Pancreas (tissue), 10 donors: ENCODE measurements around the gene ITGAD. TPM values are rescaled to one million over a fixed set of nuclear protein-coding genes. Genes with fewer than 3 reads are reported as not detected.

Source experiments
- ATAC-seq, 4 donors: fragments of 200-7000 bp; cut with Tn5 transposase; one replicate each; pipeline versions ENCODE4 v1.8.0 to v1.9.1; 2020; ENCODE audit warnings: mild to moderate bottlenecking in 4 of 4, moderate library complexity in 4 of 4
- DNase-seq, 6 donors: peaks; one replicate each; pipeline ENCODE4 v3.0.0-alpha.2; 2020
- FAIRE-seq: peaks from 2 replicates; lab custom pipeline; 2012; peaks lifted over from hg19 to GRCh38; lab: Jason Lieb, UNC
- H3K27ac ChIP-seq, 4 donors: fragments of 200-600 bp; sonication (generic); 1 replicate in 3 of 4; 2 replicates in 1 of 4; pipeline versions ENCODE4 v1.5.0 to v1.8.0; 2020
- H3K27me3 ChIP-seq, 4 donors: fragments of 200-600 bp; one replicate each; pipeline ENCODE4 v1.8.0; 2021
- H3K36me3 ChIP-seq, 3 donors: fragments of 200-600 bp; sonication (generic) in 1 of 3; one replicate each; pipeline versions ENCODE4 v1.5.0 to v1.8.0; 2020 to 2021
- H3K4me1 ChIP-seq, 3 donors: fragments of 200-600 bp; one replicate each; pipeline ENCODE4 v1.8.0; 2021
- H3K4me3 ChIP-seq, 4 donors: fragments of 200-600 bp; sonication (generic) in 2 of 4; one replicate each; pipeline versions ENCODE4 v1.5.0 to v1.8.0; 2020 to 2021
- H3K9me3 ChIP-seq, 4 donors: fragments of 200-600 bp; one replicate each; pipeline ENCODE4 v1.8.0; 2021
- CTCF ChIP-seq, 4 donors: fragments of 200-600 bp; sonication (generic) in 3 of 4; IDR thresholded peaks; one replicate each; pipeline versions ENCODE4 v1.5.0 to v1.8.0; 2021; ENCODE audit warnings: antibody characterized with exemption in 4 of 4
- WGBS, 2 donors: extraction: QIAGEN DNeasy Blood & Tissue Kit; methylation state at CpG; one replicate each; pipeline ENCODE4 v1.1.7; 2013; 5-methylcytosine and 5-hydroxymethylcytosine counted together
- intact Hi-C, 3 donors: fragments of 100-400 bp; cut with DNase I; formaldehyde crosslinking; loops; one replicate each; pipeline versions ENCODE4 v1.11.1 to v1.14.2; 2022
- polyA plus RNA-seq, 2 donors: library from polyadenylated mRNA; stranded (reverse); fragments of 200-250 nt; gene quantifications; one replicate each; pipeline ENCODE4 v1.2.3, GENCODE V29; 2013
- total RNA-seq, 6 donors: library from RNA; stranded (reverse); fragmentation: NEBNext Ultra II Directional in 4 of 6; extraction: Animal tissue kit (Norgen Biotek cat#: 25700) in 4 of 6; gene quantifications; one replicate each; pipeline versions ENCODE4 v1.2.1 to v1.2.4, GENCODE V29; 2021 to 2023
- donor health status: healthy with polysubstance abuse.
- donor health status: DM: no; HTN: no; CAD: no; lungs with moderate emphysema.
- donor health status: DM: no; HTN: no; CAD: no.
- donor health status: control.
- donor health status: control.
- donor health status: Bipolar disorder and iron deficiency.
- donor health status: DM: yes; HTN: yes; CAD: no.
- donor health status: DM: no; HTN: no; CAD: no.
- donor health status: DM: no; HTN: no; CAD: no.
- donor health status: DM: yes; HTN: yes; CAD: no.

The ITGAD gene
- total and polyA plus RNA-seq, 8 donors: 0.06 to 0.31 TPM; not detected in 6

GRCh38 chr16:31465788-31466370 is 72.7 kb downstream of the ITGAD start:
- Histone ChIP-seq H3K9me3 (no peaks in the 10 kb centered on the region), H3K4me3 (no peak overlapping the region), H3K36me3 (peaks cover 0 to 9% (median 0%) of the 10 kb centered on the region in 3 donors), H3K4me1 (no peaks in the 10 kb centered on the region), H3K27me3 (no peaks in the 10 kb centered on the region), H3K27ac (no peak overlapping the region)
- no peak for TF ChIP-seq CTCF (IDR thresholded peaks at IDR 0.05)
- 89 to 96% methylated on average over 18 to 20 of the region's 20 CpGs for WGBS, 2 donors
- FAIRE-seq (no peak), ATAC-seq (no peak), DNase-seq (peak in 1 of 6 donors; percentile 57)
- intact Hi-C loops: no loop called here

DNA sequence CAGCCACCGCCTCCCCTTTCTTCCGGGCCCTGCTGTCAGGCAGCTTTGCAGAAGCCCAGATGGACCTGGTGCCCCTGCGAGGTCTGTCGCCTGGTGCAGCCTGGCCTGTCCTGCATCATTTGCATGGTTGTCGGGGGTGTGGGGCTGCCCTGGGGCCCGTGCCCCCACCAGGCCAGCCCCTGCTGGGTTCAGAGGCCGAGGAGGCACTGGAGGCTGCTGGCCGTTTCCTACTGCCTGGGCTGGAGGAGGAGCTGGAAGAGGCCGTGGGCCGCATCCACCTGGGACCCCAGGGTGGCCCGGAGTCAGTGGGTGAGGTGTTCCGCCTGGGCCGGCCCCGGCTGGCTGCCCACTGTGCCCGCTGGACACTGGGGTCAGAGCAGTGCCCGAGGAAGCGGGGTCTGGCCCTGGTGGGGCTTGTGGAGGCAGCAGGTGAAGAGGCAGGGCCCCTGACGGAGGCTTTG is 73.3 kb downstream of the ITGAD start:
- H3K4me1 ChIP-seq: no peaks in the 10 kb centered on the region
- no peak overlapping the region for H3K27ac ChIP-seq
- ATAC-seq (no peak), FAIRE-seq (no peak), DNase-seq (peak in 1 of 6 donors; percentile 80)
- no peaks in the 10 kb centered on the region for H3K9me3 ChIP-seq
- TF ChIP-seq CTCF (IDR thresholded peaks at IDR 0.05): no peak
- H3K4me3 ChIP-seq: no peak overlapping the region
- intact Hi-C loops: no loop called here
- H3K27me3 ChIP-seq: no peaks in the 10 kb centered on the region
- WGBS, 2 donors: 91 to 95% methylated on average over 17 to 18 of the region's 18 CpGs
- H3K36me3 ChIP-seq: peaks cover 0 to 9% (median 0%) of the 10 kb centered on the region in 3 donors

DNA sequence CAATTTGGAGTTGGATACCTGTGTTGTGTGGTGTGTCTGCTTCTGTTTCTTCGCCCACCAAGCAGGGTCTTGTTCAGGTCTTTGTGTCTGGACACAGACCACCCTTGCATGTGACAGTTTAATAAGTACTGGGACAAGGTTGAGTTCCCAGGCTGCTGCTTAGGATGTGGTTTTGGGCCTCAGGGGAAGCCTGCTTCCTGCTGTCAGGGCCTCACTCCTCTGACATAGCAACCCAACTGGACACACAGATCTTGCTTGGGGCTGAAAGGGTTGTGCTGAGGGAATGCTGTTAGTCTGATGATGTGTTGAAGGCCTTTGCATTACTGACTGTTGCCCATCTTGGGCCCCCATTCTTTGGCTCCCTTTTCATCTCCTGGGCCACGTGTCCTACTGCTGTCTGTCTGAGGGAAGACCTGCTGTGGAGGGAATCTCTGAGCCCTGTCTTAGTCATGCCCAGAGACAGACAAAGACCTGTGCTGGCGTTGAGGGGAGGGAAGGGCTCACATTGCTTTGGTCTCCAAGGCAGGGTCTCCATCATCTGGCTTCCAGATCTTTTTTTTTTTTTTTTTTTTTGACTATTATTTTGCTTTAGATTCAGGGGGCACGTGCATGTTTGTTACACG is 74.1 kb downstream of the ITGAD start:
- Histone ChIP-seq H3K27me3 (no peaks in the 10 kb centered on the region), H3K36me3 (peaks cover 0 to 7% (median 0%) of the 10 kb centered on the region in 3 donors), H3K27ac (no peak overlapping the region), H3K4me3 (no peak overlapping the region), H3K9me3 (no peaks in the 10 kb centered on the region), H3K4me1 (no peaks in the 10 kb centered on the region)
- FAIRE-seq: no peak
- no peak for ATAC-seq
- 85 to 95% methylated on average over 5 of the region's 5 CpGs for WGBS, 2 donors
- DNase-seq: no peak
- intact Hi-C loops: no loop called here
- no peak for TF ChIP-seq CTCF (IDR thresholded peaks at IDR 0.05)

- no peak for TF ChIP-seq CTCF (IDR thresholded peaks at IDR 0.05)
- Histone ChIP-seq H3K4me1 (peaks cover 0 to 3% (median 0%) of the 10 kb centered on the region in 3 donors), H3K9me3 (no peaks in the 10 kb centered on the region), H3K27ac (no peak overlapping the region), H3K27me3 (no peaks in the 10 kb centered on the region), H3K4me3 (no peak overlapping the region), H3K36me3 (peaks cover 0 to under 1% (median 0%) of the 10 kb centered on the region in 3 donors)
- ATAC-seq: no peak
- no peak for FAIRE-seq
- intact Hi-C loops: no loop called here
- DNase-seq: no peak
- whole genome bisulfite sequencing, 2 donors: 81 to 88% methylated on average over 5 of the region's 5 CpGs
Observed at GRCh38 chr16:31467858-31468257, 74.7 kb downstream of the ITGAD start.

DNA sequence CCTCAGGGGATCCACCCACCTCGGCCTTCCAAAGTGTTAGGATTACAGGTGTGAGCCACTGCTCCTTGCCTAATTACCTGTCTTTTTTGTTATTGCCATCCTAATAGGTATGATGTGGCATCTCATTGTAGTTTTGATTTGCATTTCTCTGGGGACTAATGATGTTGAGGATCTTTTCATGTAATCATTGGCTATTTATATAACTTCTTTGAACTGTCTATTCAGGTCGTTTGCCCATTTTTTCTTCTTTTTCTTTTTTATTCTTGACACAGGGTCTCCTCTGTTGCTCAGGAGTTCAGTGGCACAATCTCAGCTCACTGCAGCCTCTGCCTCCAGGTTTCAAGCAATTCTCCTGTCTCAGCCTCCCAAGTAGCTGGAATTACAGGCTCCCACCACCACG is 77.5 kb downstream of the ITGAD start:
- no peak overlapping the region for H3K27ac ChIP-seq
- no peak for FAIRE-seq
- H3K36me3 ChIP-seq: no peaks in the 10 kb centered on the region
- 58 to 69% methylated on average over 3 of the region's 3 CpGs for WGBS, 2 donors
- ATAC-seq: no peak
- no peak for DNase-seq
- TF ChIP-seq CTCF (IDR thresholded peaks at IDR 0.05): no peak
- intact Hi-C loops: no loop called here
- H3K27me3 ChIP-seq: no peaks in the 10 kb centered on the region
- no peak overlapping the region for H3K4me3 ChIP-seq
- peaks cover 0 to 5% (median 0%) of the 10 kb centered on the region in 3 donors for H3K4me1 ChIP-seq
- H3K9me3 ChIP-seq: no peaks in the 10 kb centered on the region
